Activated CD4-positive, alpha-beta memory T cell treated with anti-CD3 and anti-CD28 coated beads, Interleukin-2, amount 10 ng/mL, durations not matched to agents 7 days and 5 days (primary cell): ENCODE results near the gene TENM4. TPM values are rescaled to one million over a fixed set of nuclear protein-coding genes. Genes with fewer than 3 reads are reported as not detected.

Source experiments
- CTCF ChIA-PET: fragments of 350-600 bp; sonication (Branson Sonifier 250); formaldehyde crosslinking; loops from one replicate; lab custom pipeline; 2021; ENCODE audit warnings: antibody characterized with exemption, inconsistent platforms; lab: Charles Lee
- POLR2A ChIA-PET: fragments of 350-600 bp; sonication (Branson Sonifier 250); formaldehyde crosslinking; loops from one replicate; lab custom pipeline; 2021; ENCODE audit warnings: antibody characterized with exemption; lab: Charles Lee
- DNase-seq: peaks from one replicate; pipeline ENCODE4 v3.0.0-alpha.2; 2020
- H3K27ac Mint-ChIP-seq: one replicate; pipeline ENCODE4 v1.8.0; 2021; ENCODE audit warnings: mild to moderate bottlenecking, mixed read lengths
- H3K27me3 Mint-ChIP-seq: one replicate; pipeline ENCODE4 v1.8.0; 2021; ENCODE audit warnings: mixed read lengths
- H3K36me3 Mint-ChIP-seq: one replicate; pipeline ENCODE4 v1.8.0; 2021; ENCODE audit warnings: low read depth, mixed read lengths
- H3K4me1 Mint-ChIP-seq: one replicate; pipeline ENCODE4 v1.8.0; 2021; ENCODE audit warnings: mixed read lengths
- H3K4me3 Mint-ChIP-seq: one replicate; pipeline ENCODE4 v1.8.0; 2021; ENCODE audit warnings: mild to moderate bottlenecking, mixed read lengths
- H3K9me3 Mint-ChIP-seq: one replicate; pipeline ENCODE4 v1.8.0; 2021; ENCODE audit warnings: mixed read lengths
- total RNA-seq, 2 experiments: library from RNA; stranded (reverse); gene quantifications; one replicate each; pipeline ENCODE4 v1.2.3, GENCODE V29; 2021

Gene TENM4
- total RNA-seq, 2 experiments from 2014 or later = not detected

DNA sequence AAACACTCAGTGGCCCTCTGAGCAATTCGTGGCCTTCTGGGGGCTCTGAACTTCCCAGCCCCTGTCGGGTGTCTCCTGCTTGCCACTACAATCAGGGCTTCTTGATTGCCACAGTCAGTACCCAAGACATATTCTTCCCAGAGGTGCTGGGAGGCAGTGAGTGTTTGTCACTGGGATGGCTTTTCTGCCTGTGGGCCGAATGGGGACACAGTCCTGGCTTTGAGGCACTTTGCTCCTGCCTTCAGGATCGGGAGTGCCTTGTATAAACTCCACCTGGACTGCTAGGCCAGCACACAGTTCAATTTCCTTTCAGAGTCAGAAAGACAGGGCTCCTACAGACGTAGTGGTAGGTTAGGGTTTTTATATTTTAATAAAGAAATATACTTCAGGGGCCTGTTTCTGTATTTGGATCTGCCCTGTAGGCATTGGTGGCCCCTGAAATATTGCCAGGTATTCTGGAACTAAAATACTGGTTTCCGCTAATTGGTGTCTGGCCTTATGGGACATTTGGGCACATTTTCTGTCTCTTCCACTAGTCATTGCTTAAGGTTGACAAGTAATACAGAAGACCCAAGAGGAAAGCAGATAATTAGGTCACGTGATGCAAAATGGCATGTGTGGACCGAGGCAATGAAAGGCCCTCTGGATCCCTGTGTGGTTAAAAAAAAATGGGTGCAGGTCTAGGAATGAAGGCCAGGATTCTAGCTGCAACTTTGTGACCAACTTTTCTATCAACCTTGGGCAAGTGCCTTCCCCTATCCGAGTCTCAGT is 767.8 kb downstream of the TENM4 start:
- Mint-ChIP-seq H3K9me3 (no peaks in the 10 kb centered on the region), H3K27ac (no peak overlapping the region), H3K27me3 (no peaks in the 10 kb centered on the region), H3K36me3 (no peaks in the 10 kb centered on the region), H3K4me3 (no peak overlapping the region), H3K4me1 (no peaks in the 10 kb centered on the region)
- ChIA-PET POLR2A (no interaction called here), CTCF (interaction anchor here (1.4 kb wide), 1 partner anchor 27 kb away, joined by 5 read pairs; no protein-coding TSS in a partner anchor)
- DNase-seq = no peak

DNA sequence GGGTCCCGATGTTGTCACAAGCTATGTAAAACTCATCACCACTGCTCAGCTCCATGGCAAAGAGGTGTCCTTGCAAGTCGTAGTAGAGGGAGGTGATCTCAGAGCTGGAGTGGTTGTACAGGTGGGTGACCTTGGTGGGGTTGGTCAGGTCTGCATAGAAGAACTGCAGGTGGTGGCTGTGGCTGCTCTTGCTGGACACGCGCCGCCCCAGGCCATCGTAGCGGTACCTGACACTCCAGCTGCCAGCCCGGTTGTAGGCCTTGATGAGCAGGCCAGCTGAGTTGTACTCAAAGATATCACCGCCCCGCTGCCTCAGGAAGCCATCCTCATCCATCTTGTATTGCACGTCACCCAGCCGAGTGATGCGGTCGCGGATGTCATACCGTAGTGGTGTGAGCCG is 771.6 kb downstream of the TENM4 start:
- no peak for DNase-seq
- no peaks in the 10 kb centered on the region for H3K9me3 Mint-ChIP-seq
- H3K36me3 Mint-ChIP-seq = no peaks in the 10 kb centered on the region
- H3K27ac Mint-ChIP-seq = no peak overlapping the region
- ChIA-PET CTCF (interaction anchor here (1.2 to 2.3 kb wide), 2 partner anchors 22 to 24 kb away, joined by 3 to 9 read pairs; no protein-coding TSS in a partner anchor), POLR2A (no interaction called here)
- H3K4me1 Mint-ChIP-seq = no peaks in the 10 kb centered on the region
- no peaks in the 10 kb centered on the region for H3K27me3 Mint-ChIP-seq
- no peak overlapping the region for H3K4me3 Mint-ChIP-seq

DNA sequence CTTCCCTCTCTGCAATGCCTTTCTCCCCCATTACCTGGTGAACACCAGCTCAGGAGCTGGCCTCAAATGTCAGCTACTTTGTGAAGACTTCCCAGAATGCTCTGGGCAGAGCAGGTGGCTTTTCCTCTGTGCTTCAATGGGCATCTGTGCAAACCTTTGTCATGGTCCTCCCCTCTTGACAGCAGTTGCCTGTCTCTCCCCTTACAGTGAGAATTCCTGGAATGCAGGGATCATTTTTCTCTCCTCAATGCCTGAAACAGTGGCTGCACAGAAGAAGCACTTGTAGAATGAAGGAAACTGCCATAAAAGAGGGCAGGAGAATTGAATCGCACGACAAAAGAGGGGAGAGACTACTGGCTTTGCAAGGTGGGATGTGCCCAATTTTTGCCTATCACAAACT is 773.4 kb downstream of the TENM4 start:
- Mint-ChIP-seq H3K4me1 (no peaks in the 10 kb centered on the region), H3K27ac (no peak overlapping the region), H3K9me3 (no peaks in the 10 kb centered on the region), H3K27me3 (peaks cover 6% of the 10 kb centered on the region), H3K4me3 (no peak overlapping the region), H3K36me3 (no peaks in the 10 kb centered on the region)
- CTCF ChIA-PET = interaction anchor here (2.3 kb wide), 1 partner anchor 20 kb away, joined by 9 read pairs; no protein-coding TSS in a partner anchor
- no peak for DNase-seq
- POLR2A ChIA-PET = no interaction called here

DNA sequence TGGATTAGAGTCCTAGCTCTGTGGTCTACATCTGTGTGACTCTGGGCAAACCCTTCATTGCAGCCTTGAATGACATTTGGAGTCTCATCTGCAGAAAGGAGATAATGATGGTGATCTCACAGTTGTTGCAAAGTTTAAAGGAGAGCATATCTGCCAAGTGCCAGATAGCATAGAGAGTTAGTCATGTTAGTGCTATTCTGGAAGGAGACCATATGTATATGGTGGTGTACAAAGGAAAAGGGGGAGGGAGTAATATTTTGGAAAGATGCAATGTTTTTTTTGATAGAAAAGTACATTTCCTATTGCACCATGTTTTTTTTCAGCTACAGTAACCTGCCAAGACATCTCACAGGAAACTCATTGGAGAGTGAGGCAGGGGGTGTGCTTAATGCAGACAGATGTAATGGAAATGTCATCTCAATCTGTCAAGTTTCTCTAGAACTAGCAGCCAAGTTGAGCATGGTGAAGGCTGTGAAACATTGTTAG is 774.1 kb downstream of the TENM4 start:
- POLR2A ChIA-PET = no interaction called here
- no peak for DNase-seq
- Mint-ChIP-seq H3K27ac (no peak overlapping the region), H3K4me3 (no peak overlapping the region), H3K9me3 (no peaks in the 10 kb centered on the region), H3K27me3 (peaks cover 6% of the 10 kb centered on the region), H3K36me3 (no peaks in the 10 kb centered on the region), H3K4me1 (no peaks in the 10 kb centered on the region)
- CTCF ChIA-PET = no interaction called here

DNA sequence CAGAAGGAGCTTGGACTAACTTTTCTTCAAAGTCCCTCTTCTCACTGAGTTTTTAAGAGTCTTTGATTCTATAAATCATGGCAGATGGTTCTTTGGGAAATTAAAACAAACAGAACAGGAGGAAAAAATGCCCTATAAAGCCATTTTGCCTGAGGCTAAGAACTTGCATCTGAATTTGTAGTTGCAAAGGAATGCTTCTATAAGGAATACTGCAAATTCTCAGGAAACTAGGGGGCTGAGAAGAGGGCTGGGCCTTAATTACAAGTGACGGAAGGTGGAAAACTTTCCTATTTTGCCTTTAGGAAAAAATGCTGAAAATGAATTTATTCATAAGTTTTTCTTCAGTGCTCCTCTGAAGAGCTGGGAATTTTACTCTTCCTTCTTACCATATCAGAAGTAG is 776.2 kb downstream of the TENM4 start:
- H3K9me3 Mint-ChIP-seq = no peaks in the 10 kb centered on the region
- H3K36me3 Mint-ChIP-seq = no peaks in the 10 kb centered on the region
- CTCF ChIA-PET = no interaction called here
- no peak overlapping the region for H3K4me3 Mint-ChIP-seq
- POLR2A ChIA-PET = no interaction called here
- H3K27me3 Mint-ChIP-seq = peaks cover 6% of the 10 kb centered on the region
- DNase-seq = no peak
- no peak overlapping the region for H3K27ac Mint-ChIP-seq
- H3K4me1 Mint-ChIP-seq = no peaks in the 10 kb centered on the region

DNA sequence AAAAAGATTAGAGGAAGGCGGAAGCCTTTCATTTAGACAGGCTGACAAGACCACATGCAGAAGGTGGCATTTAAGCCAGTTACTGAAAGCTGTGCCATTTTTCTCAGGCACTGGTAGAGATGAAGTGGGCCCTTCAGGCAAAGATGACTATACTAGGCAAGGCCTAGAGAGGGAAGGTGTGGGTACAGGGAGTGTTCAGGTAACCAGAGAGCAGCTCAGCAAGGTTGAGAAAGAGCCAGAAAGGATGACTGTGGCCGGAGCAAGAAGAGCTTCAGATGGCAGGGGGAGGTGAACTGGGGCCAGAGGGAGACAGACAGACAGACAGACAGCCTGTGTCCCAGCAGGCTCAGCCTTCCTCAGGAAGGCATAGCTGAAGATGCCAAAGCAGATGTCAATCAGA is 778.0 kb downstream of the TENM4 start:
- CTCF ChIA-PET = interaction anchor here (1.2 kb wide), 1 partner anchor 17 kb away, joined by 3 read pairs; no protein-coding TSS in a partner anchor
- H3K9me3 Mint-ChIP-seq = no peaks in the 10 kb centered on the region

DNA sequence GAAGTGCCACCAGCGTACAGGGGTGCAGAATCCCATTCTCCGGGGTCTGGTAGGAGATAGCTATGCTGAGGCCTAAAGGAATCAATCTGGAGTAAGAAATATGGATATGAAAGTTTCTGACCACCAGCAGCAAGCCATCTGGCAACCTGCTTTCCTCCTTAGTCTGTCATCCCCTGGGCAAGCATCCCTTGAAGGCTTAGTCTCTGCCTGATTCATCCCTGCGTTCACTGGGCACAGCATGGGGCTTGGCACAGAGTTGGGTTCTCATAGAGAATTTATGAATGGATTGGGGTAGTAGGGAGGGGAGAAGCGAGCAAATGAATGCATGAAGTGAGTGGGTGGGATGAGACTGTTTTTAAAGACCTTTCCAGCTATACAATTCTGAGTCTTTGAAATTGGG is 780.4 kb downstream of the TENM4 start:
- H3K36me3 Mint-ChIP-seq = no peaks in the 10 kb centered on the region
- no peaks in the 10 kb centered on the region for H3K4me1 Mint-ChIP-seq
- H3K27ac Mint-ChIP-seq = no peak overlapping the region
- H3K4me3 Mint-ChIP-seq = no peak overlapping the region
- ChIA-PET POLR2A (no interaction called here), CTCF (interaction anchor here (1.2 to 1.4 kb wide), 2 partner anchors 13 to 15 kb away, joined by 3 to 4 read pairs; no protein-coding TSS in a partner anchor)
- H3K9me3 Mint-ChIP-seq = no peaks in the 10 kb centered on the region
- H3K27me3 Mint-ChIP-seq = peaks cover 8% of the 10 kb centered on the region
- DNase-seq = no peak

More for the DNA sequence above, 778.0 kb downstream of the TENM4 start:
- no peak overlapping the region for H3K27ac Mint-ChIP-seq
- H3K27me3 Mint-ChIP-seq = peaks cover 8% of the 10 kb centered on the region
- POLR2A ChIA-PET = no interaction called here
- H3K36me3 Mint-ChIP-seq = no peaks in the 10 kb centered on the region
- H3K4me3 Mint-ChIP-seq = no peak overlapping the region
- no peaks in the 10 kb centered on the region for H3K4me1 Mint-ChIP-seq
- DNase-seq = no peak

DNA sequence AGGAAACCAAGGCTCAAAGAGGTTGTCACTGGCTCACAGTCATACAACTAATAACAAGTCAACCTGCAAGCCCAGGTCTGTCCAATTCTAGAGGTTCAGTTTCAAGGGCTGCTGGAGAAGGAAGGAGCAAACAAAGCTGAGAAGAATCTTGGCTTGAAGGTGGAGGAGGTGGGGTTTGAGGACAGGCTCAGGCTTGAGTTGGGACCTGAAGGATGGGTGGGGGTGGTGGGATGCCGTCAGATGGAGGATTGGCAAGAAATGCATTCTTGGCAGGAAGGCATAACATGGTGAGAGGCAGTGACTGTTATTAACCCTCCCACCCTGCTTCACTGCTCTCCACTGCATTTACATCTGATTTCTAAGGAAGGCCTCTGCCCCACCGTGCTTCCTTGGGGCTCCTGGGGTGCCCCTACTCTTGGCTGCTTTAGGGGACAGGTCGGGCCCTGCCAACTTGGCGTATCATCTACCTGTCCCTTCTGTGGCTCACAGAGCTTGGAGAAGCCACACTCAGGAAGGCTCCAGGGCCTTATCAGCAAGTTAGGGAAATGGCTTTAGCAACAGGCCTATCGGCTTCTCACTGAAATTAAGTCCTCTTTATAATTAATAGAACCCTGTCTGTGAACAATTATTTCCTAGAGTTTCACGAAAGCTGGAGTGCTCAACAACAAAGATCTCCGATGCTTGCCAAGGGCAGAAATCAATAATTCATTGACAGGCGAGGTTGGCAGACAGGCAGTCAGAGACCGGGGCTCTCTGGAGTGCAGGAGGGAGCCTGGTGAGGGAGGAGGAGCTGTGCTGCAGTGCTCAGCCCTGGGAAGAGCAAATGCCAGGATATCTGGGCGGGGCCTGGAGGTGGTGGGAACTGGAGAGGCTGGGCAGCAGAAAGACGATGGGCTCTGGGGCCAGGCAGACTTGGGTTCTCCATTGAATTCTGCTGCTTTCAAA is 781.2 kb downstream of the TENM4 start:
- ChIA-PET POLR2A (no interaction called here), CTCF (interaction anchor here (1.2 to 1.3 kb wide), 2 partner anchors 12 to 14 kb away, joined by 3 to 4 read pairs; no protein-coding TSS in a partner anchor)
- Mint-ChIP-seq H3K27ac (no peak overlapping the region), H3K4me1 (no peaks in the 10 kb centered on the region), H3K4me3 (no peak overlapping the region), H3K36me3 (no peaks in the 10 kb centered on the region), H3K9me3 (no peaks in the 10 kb centered on the region), H3K27me3 (peaks cover 8% of the 10 kb centered on the region)
- no peak for DNase-seq

DNA sequence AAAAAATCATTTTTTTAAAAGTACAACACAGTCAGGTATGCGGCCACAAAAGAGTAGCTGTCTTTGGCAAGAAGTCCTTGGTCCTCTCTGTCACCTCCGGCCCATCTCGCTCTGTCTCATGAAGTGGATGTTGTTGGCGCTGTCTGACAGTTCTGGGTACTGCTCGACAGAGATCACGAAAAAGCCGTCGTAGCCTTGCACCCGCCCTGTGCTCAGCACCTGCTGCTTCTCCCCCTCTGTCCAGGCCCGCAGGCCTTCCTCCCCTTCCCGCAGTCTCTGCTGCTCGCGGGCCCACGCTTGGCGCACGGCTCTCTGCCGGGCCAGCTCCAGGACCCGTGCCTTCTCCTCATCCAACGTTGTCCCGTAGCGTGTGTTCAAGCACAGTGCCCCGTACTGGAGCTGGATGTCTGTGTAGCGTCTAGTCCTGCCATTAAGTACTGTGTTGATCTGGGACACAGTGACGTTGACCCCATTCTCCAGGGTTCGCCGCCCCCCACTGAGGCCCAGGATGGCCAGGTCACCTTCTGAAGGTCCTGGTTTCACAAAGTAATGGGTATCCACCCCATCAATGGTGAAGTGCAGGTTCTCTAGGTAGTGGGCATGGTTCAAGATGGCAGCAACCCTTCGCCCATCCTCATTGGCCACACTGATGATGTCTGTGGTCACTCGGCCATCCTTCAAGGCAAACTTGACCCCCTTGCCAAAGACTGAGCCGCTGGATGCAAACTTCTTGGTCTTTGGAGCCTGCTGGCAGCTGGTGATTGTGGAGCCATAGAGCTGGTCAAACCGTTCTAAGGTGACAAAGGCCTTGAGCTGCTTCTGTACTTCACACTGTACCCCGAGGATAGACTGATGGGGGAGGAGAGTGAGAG is 782.6 kb downstream of the TENM4 start:
- H3K27ac Mint-ChIP-seq = no peak overlapping the region
- H3K27me3 Mint-ChIP-seq = peaks cover 6% of the 10 kb centered on the region
- no peaks in the 10 kb centered on the region for H3K9me3 Mint-ChIP-seq
- no peaks in the 10 kb centered on the region for H3K4me1 Mint-ChIP-seq
- no peak for DNase-seq
- ChIA-PET CTCF (interaction anchor here (1.3 to 2.5 kb wide), 2 partner anchors 13 kb away, joined by 3 to 16 read pairs; no protein-coding TSS in a partner anchor), POLR2A (no interaction called here)
- H3K36me3 Mint-ChIP-seq = no peaks in the 10 kb centered on the region
- no peak overlapping the region for H3K4me3 Mint-ChIP-seq

DNA sequence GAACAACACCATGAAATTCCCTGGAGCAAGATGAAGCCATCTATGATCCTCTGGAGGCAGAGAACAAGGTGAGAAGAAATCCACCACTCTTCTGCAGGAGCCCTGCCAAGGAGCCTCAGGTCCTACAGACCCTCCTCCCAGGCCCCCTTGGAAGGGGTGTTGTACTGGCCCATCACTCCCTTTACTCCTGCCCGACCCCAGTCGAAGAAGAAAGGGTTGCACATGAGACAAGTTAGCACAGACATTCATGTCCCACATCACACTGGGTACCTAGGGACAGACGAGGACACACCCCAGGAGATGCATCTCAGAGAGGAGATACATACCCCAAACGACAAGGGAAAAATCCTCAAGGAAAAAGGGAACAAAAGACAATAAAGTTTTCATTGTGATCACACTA is 783.4 kb downstream of the TENM4 start:
- no peak overlapping the region for H3K4me3 Mint-ChIP-seq
- POLR2A ChIA-PET = no interaction called here
- no peak for DNase-seq
- peaks cover 2% of the 10 kb centered on the region for H3K27me3 Mint-ChIP-seq
- H3K27ac Mint-ChIP-seq = no peak overlapping the region
- H3K36me3 Mint-ChIP-seq = no peaks in the 10 kb centered on the region
- no peaks in the 10 kb centered on the region for H3K9me3 Mint-ChIP-seq
- H3K4me1 Mint-ChIP-seq = no peaks in the 10 kb centered on the region
- CTCF ChIA-PET = interaction anchor here (2.5 kb wide), 1 partner anchor 12 kb away, joined by 16 read pairs; no protein-coding TSS in a partner anchor

DNA sequence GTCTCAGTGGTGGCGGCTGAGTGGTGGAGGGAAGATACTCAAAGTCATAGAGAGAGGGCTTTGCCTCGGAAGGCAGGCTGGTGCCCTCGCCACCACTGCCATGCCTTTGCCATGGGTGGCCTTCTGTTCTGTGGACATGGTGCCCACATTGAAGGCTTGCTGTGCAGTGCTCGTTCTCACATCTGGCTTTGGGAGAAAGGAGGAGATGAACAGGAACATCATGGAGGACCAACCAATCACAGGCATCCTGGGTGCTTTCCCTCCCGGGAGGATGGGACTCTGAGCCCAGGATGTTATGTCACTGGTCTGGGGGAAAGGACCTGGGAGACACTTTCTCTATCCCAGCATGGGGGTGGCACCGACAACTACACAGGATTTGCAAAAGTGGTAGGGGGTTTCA is 783.8 kb downstream of the TENM4 start:
- ChIA-PET CTCF (interaction anchor here (2.5 kb wide), 1 partner anchor 12 kb away, joined by 16 read pairs; no protein-coding TSS in a partner anchor), POLR2A (no interaction called here)
- H3K27ac Mint-ChIP-seq = no peak overlapping the region
- DNase-seq = no peak
- H3K4me3 Mint-ChIP-seq = no peak overlapping the region
- H3K36me3 Mint-ChIP-seq = no peaks in the 10 kb centered on the region
- H3K27me3 Mint-ChIP-seq = peaks cover 2% of the 10 kb centered on the region
- no peaks in the 10 kb centered on the region for H3K9me3 Mint-ChIP-seq
- no peaks in the 10 kb centered on the region for H3K4me1 Mint-ChIP-seq

DNA sequence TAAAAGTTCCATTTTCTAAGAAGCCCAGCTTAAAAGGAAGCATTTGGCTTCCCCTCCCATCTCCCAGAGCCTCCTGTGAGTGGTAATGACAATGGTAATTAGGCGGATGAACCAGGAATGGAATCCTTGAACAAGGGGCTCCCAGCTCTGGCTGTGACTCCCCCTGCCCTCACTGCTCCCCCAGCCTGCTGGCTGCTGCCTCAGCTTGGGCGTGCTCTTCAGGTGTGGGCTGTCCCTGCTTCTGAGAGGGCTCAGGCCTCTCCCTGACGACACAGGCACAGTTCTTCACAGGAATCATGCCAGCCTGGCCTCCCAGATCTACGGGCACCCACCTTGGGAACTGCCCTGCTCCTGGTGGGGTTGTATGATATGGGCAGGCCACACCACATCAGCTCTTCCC is 784.5 kb downstream of the TENM4 start:
- Mint-ChIP-seq H3K4me1 (peaks cover 4% of the 10 kb centered on the region), H3K9me3 (no peaks in the 10 kb centered on the region), H3K4me3 (no peak overlapping the region), H3K36me3 (no peaks in the 10 kb centered on the region), H3K27me3 (peaks cover 2% of the 10 kb centered on the region), H3K27ac (no peak overlapping the region)
- POLR2A ChIA-PET = no interaction called here
- CTCF ChIA-PET = interaction anchor here (1.5 to 2.5 kb wide), 2 partner anchors 9 to 11 kb away, joined by 3 to 16 read pairs; no protein-coding TSS in a partner anchor
- no peak for DNase-seq
